AG04449 (cell line): ENCODE results near the gene TOMM22.
"Not testable (repeated sequence)": the region's sequence is repeated elsewhere in the genome, so short reads cannot be mapped to it uniquely, and the experiment has no call there.

Source experiments
- CTCF ChIA-PET: fragments of 350-600 bp; formaldehyde crosslinking; extraction: SDS; loops from one replicate; lab custom pipeline; 2021; ENCODE audit warnings: antibody characterized with exemption; lab: Yijun Ruan, JAX
- POLR2A ChIA-PET: fragments of 400-600, 350-600 bp; formaldehyde crosslinking; extraction: SDS; loops from one replicate; lab custom pipeline; 2020; ENCODE audit warnings: antibody characterized with exemption, inconsistent platforms; lab: Yijun Ruan, JAX
- DNase-seq: peaks from one replicate; pipeline ENCODE4 v3.0.0-alpha.2; 2010; ENCODE audit warnings: low read depth, low spot score
- H3K4me3 ChIP-seq: 2 replicates; pipeline ENCODE4 v1.5.1; 2011; ENCODE audit warnings: low read depth, mild to moderate bottlenecking, control low read depth, low read length
- CTCF ChIP-seq: IDR thresholded peaks from one replicate; pipeline ENCODE4 v1.5.1; 2011; ENCODE audit warnings: mild to moderate bottlenecking, moderate library complexity, low read length, control low read depth, inconsistent platforms; ENCODE audit not compliant: insufficient read depth; ENCODE audit errors: missing control alignments

The TOMM22 gene

GRCh38 chr22:38681582-38682335 lies at the start of gene TOMM22:
TSS of gene TOMM22 (plus strand) at chr22:38681957. CDS start at chr22:38681979, 22 bp downstream.
- CTCF ChIA-PET = interaction anchor here (0.7 to 4.0 kb wide), 19 partner anchors 11 to 648 kb away, joined by 3 to 62 read pairs (median 4); partner anchors contain the start of genes CBY1, GTPBP1, JOSD1 and SUN2
- POLR2A ChIA-PET = interaction anchor here (0.6 to 2.1 kb wide), 5 partner anchors 12 to 186 kb away, joined by 4 to 10 read pairs (median 5); partner anchors contain the start of genes GTPBP1 and JOSD1
- peak within 1 kb of the TSS; percentile 96 for H3K4me3 ChIP-seq
- TF ChIP-seq CTCF = peak; percentile 91
- no peak for DNase-seq

- CTCF ChIA-PET = no interaction called here
These were observed 49.2 kb upstream of the TOMM22 start for GRCh38 chr22:38632528-38632927.

GRCh38 chr22:38638216-38638615 lies 43.5 kb upstream of the TOMM22 start:
- DNase-seq = no peak
- no peak overlapping the region for H3K4me3 ChIP-seq
- ChIA-PET CTCF (no interaction called here), POLR2A (no interaction called here)
- no peak for TF ChIP-seq CTCF

More at GRCh38 chr22:38632528-38632927, 49.2 kb upstream of the TOMM22 start:
- DNase-seq = no peak
- POLR2A ChIA-PET = no interaction called here
- no peak overlapping the region for H3K4me3 ChIP-seq
- no peak for TF ChIP-seq CTCF

GRCh38 chr22:38638728-38639127 lies 43.0 kb upstream of the TOMM22 start:
- ChIA-PET POLR2A (no interaction called here), CTCF (no interaction called here)
- TF ChIP-seq CTCF = no peak
- H3K4me3 ChIP-seq = no peak overlapping the region
- DNase-seq = no peak

GRCh38 chr22:38641476-38642040 lies 40.2 kb upstream of the TOMM22 start:
- TF ChIP-seq CTCF = no peak
- DNase-seq = no peak
- no peak overlapping the region for H3K4me3 ChIP-seq
- ChIA-PET CTCF (interaction anchor here (0.7 kb wide), 1 partner anchor 30 kb away, joined by 3 read pairs; no protein-coding TSS in a partner anchor), POLR2A (no interaction called here)

GRCh38 chr22:38644245-38644644 lies 37.5 kb upstream of the TOMM22 start:
- DNase-seq, CTCF ChIA-PET, POLR2A ChIA-PET, H3K4me3 ChIP-seq: not testable (repeated sequence)

GRCh38 chr22:38645430-38645829 lies 36.3 kb upstream of the TOMM22 start:
- ChIA-PET POLR2A (no interaction called here), CTCF (no interaction called here)
- no peak for TF ChIP-seq CTCF
- no peak overlapping the region for H3K4me3 ChIP-seq
- DNase-seq = no peak
